ENCODE results near the gene PPTC7. TPM values are rescaled to one million over a fixed set of nuclear protein-coding genes. Genes with fewer than 3 reads are reported as not detected.

PPTC7 gene
- total and polyA plus RNA-seq, 2 of the 4 experiments (the other 2 are of a cell fraction), result 4.1 to 6.8 TPM

DNA sequence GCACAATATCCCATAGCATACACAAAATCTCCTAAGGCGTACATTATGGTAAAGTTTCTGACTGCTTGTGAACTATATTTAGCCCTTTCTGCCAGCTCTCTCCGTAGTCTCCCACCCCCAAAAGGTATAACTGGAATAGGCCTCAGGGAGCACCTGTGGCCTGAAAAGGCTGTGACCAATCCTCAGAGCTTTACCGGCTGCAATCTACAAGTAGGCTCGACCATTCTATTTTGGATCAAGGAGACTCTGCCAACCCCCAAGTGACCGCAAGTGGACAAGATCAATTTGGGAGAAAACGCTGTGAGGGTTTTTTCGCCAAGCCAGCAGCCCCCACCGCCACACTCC lies 1.2 kb downstream of the PPTC7 start:
- H3K9ac ChIP-seq (ENCODE audit: low read depth, low read length), result peak overlapping the region; percentile 77
- peak overlapping the region; percentile 98 for H3K23ac ChIP-seq (ENCODE audit: low read depth, low read length)
- intact Hi-C loops (cut with micrococcal nuclease) (loop anchor here (5.0 kb wide), 1 partner anchor 35 kb away; no protein-coding TSS in a partner anchor), dilution Hi-C loops (cut with HindIII; ENCODE audit: low sequenced_read_pairs, unreplicated experiment) (no loop called here), in situ Hi-C loops (cut with MboI; ENCODE audit: low sequenced_read_pairs) (no loop called here)
- H3K9me1 ChIP-seq (ENCODE audit: insufficient read depth, low read length), result peaks cover 7% of the 10 kb centered on the region
- peak overlapping the region; percentile 93 for H2AFZ ChIP-seq (replicated peaks; ENCODE audit: low read length, poor library complexity)
- no peak overlapping the region for H3K18ac ChIP-seq (ENCODE audit: low read depth, low read length)
- H2BK20ac ChIP-seq (ENCODE audit: low read depth, low read length), result no peak overlapping the region
- H3K4me2 ChIP-seq (ENCODE audit: low read depth, low read length), result peak overlapping the region; percentile 95
- H2AK5ac ChIP-seq (ENCODE audit: low read depth, low read length), result no peak overlapping the region
- DNase-seq, result no peak
- H3K27me3 ChIP-seq (ENCODE audit: control insufficient read depth, insufficient read depth, low read length), result no peaks in the 10 kb centered on the region
- peaks cover 15% of the 10 kb centered on the region for H3K4me1 ChIP-seq (ENCODE audit: control insufficient read depth, insufficient read depth, low read length)
- H3K9me3 ChIP-seq (ENCODE audit: control insufficient read depth, insufficient read depth, low read length), result no peaks in the 10 kb centered on the region
- ChIA-PET CTCF (interaction anchor here (0.6 kb wide), 1 partner anchor 33 kb away, joined by 5 read pairs; no protein-coding TSS in a partner anchor), POLR2A (ENCODE audit: unreplicated experiment) (no interaction called here)
- peak overlapping the region; percentile 90 for H2AK9ac ChIP-seq (replicated peaks; ENCODE audit: low read depth, low read length, poor library complexity)
- no peak overlapping the region for H4K91ac ChIP-seq (ENCODE audit: insufficient read depth, low read depth, low read length)
- peaks cover 12 to 49% of the 10 kb centered on the region in 2 experiments; a peak in 3 of 4 replicates for H3K79me1 ChIP-seq (ENCODE audit: low read depth in 1 of 2, low read length in 2 of 2)
- BruUV-seq (replicated peaks), result no TSS peak
- H2BK5ac ChIP-seq (ENCODE audit: low read depth, low read length, poor library complexity, severe bottlenecking), result no peak overlapping the region
- no peak overlapping the region for H2BK120ac ChIP-seq (ENCODE audit: low read depth, low read length)
- H3K4me3 ChIP-seq (ENCODE audit: insufficient read depth, low read depth, low read length), result peak overlapping the region; percentile 85
- no peak for ATAC-seq (ENCODE audit: low read depth)
- TF ChIP-seq, protein P1, sequence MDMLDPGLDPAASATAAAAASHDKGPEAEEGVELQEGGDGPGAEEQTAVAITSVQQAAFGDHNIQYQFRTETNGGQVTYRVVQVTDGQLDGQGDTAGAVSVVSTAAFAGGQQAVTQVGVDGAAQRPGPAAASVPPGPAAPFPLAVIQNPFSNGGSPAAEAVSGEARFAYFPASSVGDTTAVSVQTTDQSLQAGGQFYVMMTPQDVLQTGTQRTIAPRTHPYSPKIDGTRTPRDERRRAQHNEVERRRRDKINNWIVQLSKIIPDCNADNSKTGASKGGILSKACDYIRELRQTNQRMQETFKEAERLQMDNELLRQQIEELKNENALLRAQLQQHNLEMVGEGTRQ (IDR thresholded peaks at IDR 0.05; ENCODE audit: low read depth, low read length), result no peak
- TF ChIP-seq BHLHE40 (IDR thresholded peaks at IDR 0.05; ENCODE audit: low read depth, low read length) (no peak), CHD1 (IDR thresholded peaks at IDR 0.05; ENCODE audit: low read depth, low read length) (no peak)
- TF ChIP-seq, protein P2, sequence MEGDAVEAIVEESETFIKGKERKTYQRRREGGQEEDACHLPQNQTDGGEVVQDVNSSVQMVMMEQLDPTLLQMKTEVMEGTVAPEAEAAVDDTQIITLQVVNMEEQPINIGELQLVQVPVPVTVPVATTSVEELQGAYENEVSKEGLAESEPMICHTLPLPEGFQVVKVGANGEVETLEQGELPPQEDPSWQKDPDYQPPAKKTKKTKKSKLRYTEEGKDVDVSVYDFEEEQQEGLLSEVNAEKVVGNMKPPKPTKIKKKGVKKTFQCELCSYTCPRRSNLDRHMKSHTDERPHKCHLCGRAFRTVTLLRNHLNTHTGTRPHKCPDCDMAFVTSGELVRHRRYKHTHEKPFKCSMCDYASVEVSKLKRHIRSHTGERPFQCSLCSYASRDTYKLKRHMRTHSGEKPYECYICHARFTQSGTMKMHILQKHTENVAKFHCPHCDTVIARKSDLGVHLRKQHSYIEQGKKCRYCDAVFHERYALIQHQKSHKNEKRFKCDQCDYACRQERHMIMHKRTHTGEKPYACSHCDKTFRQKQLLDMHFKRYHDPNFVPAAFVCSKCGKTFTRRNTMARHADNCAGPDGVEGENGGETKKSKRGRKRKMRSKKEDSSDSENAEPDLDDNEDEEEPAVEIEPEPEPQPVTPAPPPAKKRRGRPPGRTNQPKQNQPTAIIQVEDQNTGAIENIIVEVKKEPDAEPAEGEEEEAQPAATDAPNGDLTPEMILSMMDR (conservative IDR thresholded peaks at IDR 0.05; ENCODE audit: low read depth, low read length), result no peak
- H3K36me3 ChIP-seq (ENCODE audit: control insufficient read depth, insufficient read depth, low read length), result no peaks in the 10 kb centered on the region
- H4K8ac ChIP-seq (ENCODE audit: low read depth in 2 of 2, low read length in 2 of 2), result no peak overlapping the region
- peaks cover 42% of the 10 kb centered on the region for H4K20me1 ChIP-seq (ENCODE audit: insufficient read depth, low read length)
- H3K56ac ChIP-seq (ENCODE audit: extremely low read depth, insufficient read depth, low read length), result no peak overlapping the region
- no peak overlapping the region for H3K4ac ChIP-seq (ENCODE audit: low read depth, low read length)
- H4K5ac ChIP-seq (ENCODE audit: low read depth, low read length), result no peak overlapping the region
- no peak overlapping the region for H3K14ac ChIP-seq (replicated peaks; ENCODE audit: low read depth, low read length)
- no peak overlapping the region for H2BK15ac ChIP-seq (ENCODE audit: low read depth, low read length)
- H3K27ac ChIP-seq (ENCODE audit: insufficient read depth, low read length), result no peak overlapping the region; the same call in 1 of the 2 replicates
- 7% methylated on average over 3 of the region's 8 CpGs; no CpG with 5 or more reads in 1 of the 2 experiments for WGBS, 2 experiments (ENCODE audit: extremely low coverage in 2 of 2, insufficient read length in 1 of 2)
